ENCODE results near the gene CCL5.

DNA sequence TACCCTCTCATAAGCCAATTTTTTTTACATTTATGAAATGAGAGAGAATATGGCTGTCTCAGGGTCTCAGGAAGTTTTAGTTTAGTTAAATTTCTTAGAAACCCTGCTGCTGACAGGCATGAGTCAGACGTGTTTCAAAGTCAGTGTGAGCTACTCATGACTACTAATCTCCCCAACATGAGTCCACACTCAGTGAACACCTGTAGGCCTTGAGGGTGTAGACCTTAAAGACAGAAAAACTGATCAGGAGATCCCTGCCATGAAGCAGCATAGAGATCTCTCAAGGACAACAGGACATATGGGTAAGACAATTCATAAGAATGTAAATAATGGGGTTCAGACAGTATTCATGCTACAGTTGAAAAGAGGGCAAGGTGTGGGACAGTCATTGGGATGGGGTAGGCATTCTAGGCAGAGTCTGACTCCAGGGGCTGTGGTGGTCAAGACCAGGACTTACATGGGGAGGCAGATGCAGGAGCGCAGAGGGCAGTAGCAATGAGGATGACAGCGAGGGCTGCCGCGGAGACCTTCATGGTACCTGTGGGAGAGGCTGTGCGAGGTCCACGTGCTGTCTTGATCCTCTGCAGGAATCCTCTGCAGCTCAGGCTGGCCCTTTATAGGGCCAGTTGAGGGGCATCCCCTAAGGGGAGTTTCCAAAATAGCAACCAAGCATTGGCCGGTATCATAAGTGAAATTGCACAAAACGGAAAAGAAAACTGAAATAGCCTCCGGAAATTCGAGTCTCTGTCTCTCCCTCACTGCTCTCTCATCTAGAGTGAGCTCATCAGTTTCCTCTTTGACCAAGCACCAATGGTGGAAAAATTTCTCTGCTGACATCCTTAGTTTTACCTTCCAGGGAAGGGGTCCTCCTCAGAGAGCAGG lies at the start of gene CCL5:
- TF ChIP-seq, protein P1, sequence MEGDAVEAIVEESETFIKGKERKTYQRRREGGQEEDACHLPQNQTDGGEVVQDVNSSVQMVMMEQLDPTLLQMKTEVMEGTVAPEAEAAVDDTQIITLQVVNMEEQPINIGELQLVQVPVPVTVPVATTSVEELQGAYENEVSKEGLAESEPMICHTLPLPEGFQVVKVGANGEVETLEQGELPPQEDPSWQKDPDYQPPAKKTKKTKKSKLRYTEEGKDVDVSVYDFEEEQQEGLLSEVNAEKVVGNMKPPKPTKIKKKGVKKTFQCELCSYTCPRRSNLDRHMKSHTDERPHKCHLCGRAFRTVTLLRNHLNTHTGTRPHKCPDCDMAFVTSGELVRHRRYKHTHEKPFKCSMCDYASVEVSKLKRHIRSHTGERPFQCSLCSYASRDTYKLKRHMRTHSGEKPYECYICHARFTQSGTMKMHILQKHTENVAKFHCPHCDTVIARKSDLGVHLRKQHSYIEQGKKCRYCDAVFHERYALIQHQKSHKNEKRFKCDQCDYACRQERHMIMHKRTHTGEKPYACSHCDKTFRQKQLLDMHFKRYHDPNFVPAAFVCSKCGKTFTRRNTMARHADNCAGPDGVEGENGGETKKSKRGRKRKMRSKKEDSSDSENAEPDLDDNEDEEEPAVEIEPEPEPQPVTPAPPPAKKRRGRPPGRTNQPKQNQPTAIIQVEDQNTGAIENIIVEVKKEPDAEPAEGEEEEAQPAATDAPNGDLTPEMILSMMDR (IDR thresholded peaks at IDR 0.05; ENCODE audit: poor library complexity, severe bottlenecking), result no peak
- TF ChIP-seq SMC3 (conservative IDR thresholded peaks at IDR 0.05; ENCODE audit: poor library complexity), result no peak
- TF ChIP-seq, protein P2, sequence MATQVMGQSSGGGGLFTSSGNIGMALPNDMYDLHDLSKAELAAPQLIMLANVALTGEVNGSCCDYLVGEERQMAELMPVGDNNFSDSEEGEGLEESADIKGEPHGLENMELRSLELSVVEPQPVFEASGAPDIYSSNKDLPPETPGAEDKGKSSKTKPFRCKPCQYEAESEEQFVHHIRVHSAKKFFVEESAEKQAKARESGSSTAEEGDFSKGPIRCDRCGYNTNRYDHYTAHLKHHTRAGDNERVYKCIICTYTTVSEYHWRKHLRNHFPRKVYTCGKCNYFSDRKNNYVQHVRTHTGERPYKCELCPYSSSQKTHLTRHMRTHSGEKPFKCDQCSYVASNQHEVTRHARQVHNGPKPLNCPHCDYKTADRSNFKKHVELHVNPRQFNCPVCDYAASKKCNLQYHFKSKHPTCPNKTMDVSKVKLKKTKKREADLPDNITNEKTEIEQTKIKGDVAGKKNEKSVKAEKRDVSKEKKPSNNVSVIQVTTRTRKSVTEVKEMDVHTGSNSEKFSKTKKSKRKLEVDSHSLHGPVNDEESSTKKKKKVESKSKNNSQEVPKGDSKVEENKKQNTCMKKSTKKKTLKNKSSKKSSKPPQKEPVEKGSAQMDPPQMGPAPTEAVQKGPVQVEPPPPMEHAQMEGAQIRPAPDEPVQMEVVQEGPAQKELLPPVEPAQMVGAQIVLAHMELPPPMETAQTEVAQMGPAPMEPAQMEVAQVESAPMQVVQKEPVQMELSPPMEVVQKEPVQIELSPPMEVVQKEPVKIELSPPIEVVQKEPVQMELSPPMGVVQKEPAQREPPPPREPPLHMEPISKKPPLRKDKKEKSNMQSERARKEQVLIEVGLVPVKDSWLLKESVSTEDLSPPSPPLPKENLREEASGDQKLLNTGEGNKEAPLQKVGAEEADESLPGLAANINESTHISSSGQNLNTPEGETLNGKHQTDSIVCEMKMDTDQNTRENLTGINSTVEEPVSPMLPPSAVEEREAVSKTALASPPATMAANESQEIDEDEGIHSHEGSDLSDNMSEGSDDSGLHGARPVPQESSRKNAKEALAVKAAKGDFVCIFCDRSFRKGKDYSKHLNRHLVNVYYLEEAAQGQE (IDR thresholded peaks at IDR 0.05; ENCODE audit: borderline replicate concordance), result no peak
